Mesothelial cell of epicardium (in vitro differentiated cells): ENCODE data around the gene CYSLTR2. TPM values are rescaled to one million over a fixed set of nuclear protein-coding genes. Genes with fewer than 3 reads are reported as not detected.

Experiments
- DNase-seq, 2 experiments: peaks; one replicate each; pipeline ENCODE4 v3.0.0; 2021; ENCODE audit warnings: low spot score in 2 of 2; ENCODE audit not compliant: unreplicated experiment in 2 of 2
- H3K27ac Mint-ChIP-seq: 2 replicates; pipeline ENCODE4 v1.8.0; 2021; ENCODE audit warnings: mixed read lengths
- H3K27me3 Mint-ChIP-seq: 2 replicates; pipeline ENCODE4 v1.8.0; 2021; ENCODE audit warnings: low read depth, mixed read lengths
- H3K36me3 Mint-ChIP-seq: 2 replicates; pipeline ENCODE4 v1.8.0; 2021; ENCODE audit warnings: mixed read lengths
- H3K4me1 Mint-ChIP-seq: 2 replicates; pipeline ENCODE4 v1.8.0; 2021; ENCODE audit warnings: mixed read lengths
- H3K4me3 Mint-ChIP-seq: 2 replicates; pipeline ENCODE4 v1.8.0; 2021; ENCODE audit warnings: mild to moderate bottlenecking, moderate library complexity, mixed read lengths
- H3K9me3 Mint-ChIP-seq: 2 replicates; pipeline ENCODE4 v1.8.0; 2021; ENCODE audit warnings: mixed read lengths
- total RNA-seq: library from RNA; stranded (reverse); gene quantifications from 3 replicates; pipeline ENCODE4 v1.2.1, GENCODE V29; 2021
- TF ChIP-seq, protein P1 (sequence below): fragments of 200-600 bp; sonication (generic); IDR thresholded peaks from one replicate; pipeline ENCODE4 v1.5.0; 2021; ENCODE audit warnings: antibody characterized with exemption; ENCODE audit not compliant: unreplicated experiment

Gene CYSLTR2
- total RNA-seq, 1 donor from 2014 or later: 3.9 TPM

DNA sequence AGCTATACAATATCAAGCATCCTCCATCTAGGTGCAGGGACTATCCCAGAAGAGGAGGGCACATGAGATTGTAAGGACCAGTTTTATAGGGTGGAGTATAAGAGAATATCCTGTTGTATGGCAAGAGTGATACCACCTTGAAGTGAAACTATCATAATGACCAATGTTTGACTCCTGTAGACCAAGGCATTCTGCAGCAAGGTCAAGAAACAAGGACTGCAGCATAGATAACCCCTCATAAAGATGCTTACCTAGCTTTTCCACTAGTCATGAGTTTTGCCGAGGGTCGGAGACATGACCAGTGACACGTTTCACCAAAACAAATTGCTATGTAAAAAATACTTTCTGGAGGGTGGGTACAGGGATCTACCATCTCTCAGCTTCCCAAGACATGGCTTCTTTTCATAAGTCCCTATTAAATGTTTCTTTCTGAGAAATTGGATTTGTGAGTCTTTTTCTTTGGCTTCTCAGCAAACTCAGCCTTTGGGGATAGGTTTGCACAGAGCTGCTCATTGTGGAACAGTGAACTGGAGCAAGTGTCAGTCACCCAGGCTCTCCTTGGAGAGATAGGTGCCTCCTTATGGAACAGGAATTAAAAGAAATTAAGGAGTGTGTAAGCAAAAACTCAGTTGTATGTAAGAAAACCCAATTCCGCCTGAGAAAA is 28.2 kb upstream of the CYSLTR2 start:
- H3K4me3 Mint-ChIP-seq: peak overlapping the region; percentile 7
- H3K9me3 Mint-ChIP-seq: peaks cover 19% of the 10 kb centered on the region
- peak overlapping the region; percentile 94 for H3K27ac Mint-ChIP-seq
- peaks cover 32% of the 10 kb centered on the region for H3K4me1 Mint-ChIP-seq
- TF ChIP-seq, protein P1, sequence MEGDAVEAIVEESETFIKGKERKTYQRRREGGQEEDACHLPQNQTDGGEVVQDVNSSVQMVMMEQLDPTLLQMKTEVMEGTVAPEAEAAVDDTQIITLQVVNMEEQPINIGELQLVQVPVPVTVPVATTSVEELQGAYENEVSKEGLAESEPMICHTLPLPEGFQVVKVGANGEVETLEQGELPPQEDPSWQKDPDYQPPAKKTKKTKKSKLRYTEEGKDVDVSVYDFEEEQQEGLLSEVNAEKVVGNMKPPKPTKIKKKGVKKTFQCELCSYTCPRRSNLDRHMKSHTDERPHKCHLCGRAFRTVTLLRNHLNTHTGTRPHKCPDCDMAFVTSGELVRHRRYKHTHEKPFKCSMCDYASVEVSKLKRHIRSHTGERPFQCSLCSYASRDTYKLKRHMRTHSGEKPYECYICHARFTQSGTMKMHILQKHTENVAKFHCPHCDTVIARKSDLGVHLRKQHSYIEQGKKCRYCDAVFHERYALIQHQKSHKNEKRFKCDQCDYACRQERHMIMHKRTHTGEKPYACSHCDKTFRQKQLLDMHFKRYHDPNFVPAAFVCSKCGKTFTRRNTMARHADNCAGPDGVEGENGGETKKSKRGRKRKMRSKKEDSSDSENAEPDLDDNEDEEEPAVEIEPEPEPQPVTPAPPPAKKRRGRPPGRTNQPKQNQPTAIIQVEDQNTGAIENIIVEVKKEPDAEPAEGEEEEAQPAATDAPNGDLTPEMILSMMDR: no peak
- H3K36me3 Mint-ChIP-seq: peaks cover 6% of the 10 kb centered on the region
- H3K27me3 Mint-ChIP-seq: no peaks in the 10 kb centered on the region
- no peak for DNase-seq

DNA sequence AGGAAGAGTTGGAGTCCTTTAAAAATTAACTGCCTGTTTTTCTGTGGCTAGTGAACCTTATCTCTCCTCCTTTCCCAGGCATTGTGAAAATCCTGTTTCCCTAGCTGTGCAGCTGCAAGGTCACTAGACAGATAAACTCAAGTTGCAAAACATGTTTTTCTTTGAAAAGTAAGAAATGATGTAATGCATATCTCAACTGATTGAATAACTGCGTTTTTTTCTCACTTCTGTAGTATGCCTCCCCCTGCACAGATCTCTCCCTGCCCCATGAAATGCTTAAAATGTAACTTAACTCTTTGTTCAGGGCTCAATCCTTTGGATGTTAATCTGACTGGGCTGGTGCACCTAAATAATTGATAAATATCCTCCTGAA is 27.7 kb upstream of the CYSLTR2 start:
- H3K4me1 Mint-ChIP-seq: peaks cover 33% of the 10 kb centered on the region
- DNase-seq: no peak
- H3K4me3 Mint-ChIP-seq: peak overlapping the region; percentile 7
- TF ChIP-seq, protein P1: no peak
- H3K27me3 Mint-ChIP-seq: no peaks in the 10 kb centered on the region
- H3K36me3 Mint-ChIP-seq: peaks cover 6% of the 10 kb centered on the region
- peak overlapping the region; percentile 94 for H3K27ac Mint-ChIP-seq
- H3K9me3 Mint-ChIP-seq: peaks cover 18% of the 10 kb centered on the region

DNA sequence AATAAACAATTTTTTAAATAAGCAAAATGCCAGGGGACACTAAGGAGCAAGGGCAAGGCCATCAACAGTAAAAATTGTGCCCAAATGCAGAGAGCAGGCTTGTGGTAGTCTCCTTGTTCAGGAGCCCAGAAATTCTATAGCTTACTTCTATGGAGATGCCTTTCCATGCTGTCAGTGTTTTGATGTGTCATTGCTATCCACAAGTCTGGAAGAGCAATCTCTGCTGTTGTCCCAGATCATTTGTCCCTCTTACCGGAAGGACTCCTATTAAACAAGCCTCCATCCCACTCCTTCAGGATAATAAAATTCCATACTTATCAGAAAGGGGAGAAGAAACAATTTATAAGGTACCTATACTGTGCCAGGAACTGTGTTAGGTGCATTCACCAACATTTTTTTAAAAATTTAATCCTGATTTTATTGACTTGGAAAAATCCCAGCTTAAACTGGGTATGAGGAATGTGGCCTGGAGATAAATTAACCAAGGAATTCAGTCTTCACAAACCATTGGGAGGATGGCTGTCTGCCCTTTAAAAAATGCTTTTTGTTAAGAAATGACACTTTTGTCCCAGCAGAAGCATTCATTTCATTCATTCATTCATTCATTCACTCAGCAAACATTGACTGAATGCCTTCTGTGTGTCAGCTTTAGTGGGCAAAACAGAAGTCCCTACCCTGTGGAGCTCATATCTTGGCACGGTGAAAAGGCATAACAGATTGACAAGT is 26.8 kb upstream of the CYSLTR2 start:
- Mint-ChIP-seq H3K4me3 (no peak overlapping the region), H3K36me3 (peaks cover 5% of the 10 kb centered on the region), H3K9me3 (peaks cover 10% of the 10 kb centered on the region), H3K27me3 (no peaks in the 10 kb centered on the region), H3K27ac (peak overlapping the region; percentile 94), H3K4me1 (peaks cover 35% of the 10 kb centered on the region)
- TF ChIP-seq, protein P1: no peak
- DNase-seq: no peak

DNA sequence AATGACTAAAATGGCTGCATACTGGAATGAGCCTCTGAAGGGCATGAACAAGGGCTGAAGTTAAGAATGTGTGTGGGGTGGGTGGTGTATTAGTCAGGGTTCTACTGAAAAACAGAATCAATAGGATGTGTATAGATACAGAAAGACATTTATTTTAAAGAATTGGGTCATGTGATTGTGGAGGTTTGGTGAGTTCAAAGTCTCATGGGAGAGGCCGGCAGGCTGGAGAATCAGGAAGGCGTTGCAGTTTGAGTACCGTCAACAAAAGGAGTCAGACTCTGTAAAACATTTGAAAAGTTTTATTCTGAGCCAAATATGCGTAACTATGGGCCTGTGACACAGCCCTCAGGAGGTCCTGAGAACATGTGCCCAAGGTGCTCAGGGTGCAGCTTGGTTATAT is 24.5 kb upstream of the CYSLTR2 start:
- no peaks in the 10 kb centered on the region for H3K27me3 Mint-ChIP-seq
- TF ChIP-seq, protein P1: no peak
- peaks cover 35% of the 10 kb centered on the region for H3K4me1 Mint-ChIP-seq
- no peak overlapping the region for H3K4me3 Mint-ChIP-seq
- peaks cover 5% of the 10 kb centered on the region for H3K36me3 Mint-ChIP-seq
- DNase-seq: no peak
- peak overlapping the region; percentile 18 for H3K27ac Mint-ChIP-seq
- H3K9me3 Mint-ChIP-seq: peaks cover 12% of the 10 kb centered on the region

DNA sequence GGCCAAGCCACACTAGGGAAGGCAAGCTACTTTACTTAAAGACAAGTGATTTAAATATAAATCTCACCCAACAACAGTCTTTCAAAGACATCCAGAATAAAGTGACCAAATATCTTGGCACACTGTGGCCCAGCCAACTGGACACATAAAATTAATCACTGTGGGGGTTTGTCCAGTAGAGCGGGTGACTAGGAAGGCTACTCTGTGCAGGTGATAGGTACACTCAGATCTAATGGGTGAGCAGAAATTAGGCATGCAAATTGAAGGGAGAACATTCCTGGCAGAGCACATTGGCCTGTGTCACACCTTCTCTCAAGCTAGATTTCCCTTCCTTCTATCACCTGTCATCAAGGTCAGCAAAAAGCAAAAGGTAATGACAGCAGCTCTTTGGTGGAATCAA is 23.4 kb upstream of the CYSLTR2 start:
- no peak for DNase-seq
- H3K4me1 Mint-ChIP-seq: peaks cover 28% of the 10 kb centered on the region
- H3K36me3 Mint-ChIP-seq: peaks cover 5% of the 10 kb centered on the region
- TF ChIP-seq, protein P1: no peak
- no peak overlapping the region for H3K4me3 Mint-ChIP-seq
- H3K27ac Mint-ChIP-seq: no peak overlapping the region
- no peaks in the 10 kb centered on the region for H3K27me3 Mint-ChIP-seq
- peaks cover 19% of the 10 kb centered on the region for H3K9me3 Mint-ChIP-seq
